Pulmonary artery endothelial cell (primary cell): ENCODE measurements around the gene PTGS1. TPM values are rescaled to one million over a fixed set of nuclear protein-coding genes. Genes with fewer than 3 reads are reported as not detected.

Source experiments
- DNase-seq: peaks from one replicate; pipeline ENCODE4 v3.0.0-alpha.2; 2011; ENCODE audit warnings: low read depth, low spot score
- total RNA-seq: library from RNA; depleted of rRNA; stranded (reverse); fragments of >200 nt; gene quantifications from 2 replicates; pipeline ENCODE4 v1.2.3, GENCODE V29; 2014

Gene PTGS1
- total RNA-seq, 1 donor from 2014 or later, result 14.4 TPM

- DNase-seq, result no peak
Observed at GRCh38 chr9:122374885-122375420, 4.1 kb downstream of the PTGS1 start.

GRCh38 chr9:122376796-122377195 lies 6.0 kb downstream of the PTGS1 start:
- DNase-seq, result no peak

GRCh38 chr9:122377241-122378164 lies 6.7 kb downstream of the PTGS1 start:
- no peak for DNase-seq

- no peak for DNase-seq
Observed at GRCh38 chr9:122378236-122378635, 7.4 kb downstream of the PTGS1 start.

DNA sequence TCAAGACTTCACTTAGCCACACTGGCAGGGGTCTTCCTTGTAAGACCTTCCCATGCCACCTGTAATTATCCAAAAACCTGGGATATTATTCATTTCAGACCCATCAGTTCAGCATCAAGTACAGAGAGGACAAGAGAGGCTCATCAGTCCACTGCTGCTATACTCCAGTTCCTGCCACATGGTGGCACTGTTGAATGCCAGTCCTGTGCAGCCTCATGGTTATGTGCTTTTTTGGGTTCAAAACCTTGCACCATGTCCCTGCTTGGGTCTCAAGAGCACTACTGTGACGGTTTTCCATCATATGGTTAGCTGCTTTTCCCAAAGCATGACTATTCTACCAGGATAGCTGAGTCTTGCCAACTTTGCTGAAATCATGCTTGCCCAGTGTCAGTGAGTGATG lies 8.5 kb downstream of the PTGS1 start:
- DNase-seq, result no peak

GRCh38 chr9:122380293-122380692 lies 9.5 kb downstream of the PTGS1 start:
- no peak for DNase-seq

DNA sequence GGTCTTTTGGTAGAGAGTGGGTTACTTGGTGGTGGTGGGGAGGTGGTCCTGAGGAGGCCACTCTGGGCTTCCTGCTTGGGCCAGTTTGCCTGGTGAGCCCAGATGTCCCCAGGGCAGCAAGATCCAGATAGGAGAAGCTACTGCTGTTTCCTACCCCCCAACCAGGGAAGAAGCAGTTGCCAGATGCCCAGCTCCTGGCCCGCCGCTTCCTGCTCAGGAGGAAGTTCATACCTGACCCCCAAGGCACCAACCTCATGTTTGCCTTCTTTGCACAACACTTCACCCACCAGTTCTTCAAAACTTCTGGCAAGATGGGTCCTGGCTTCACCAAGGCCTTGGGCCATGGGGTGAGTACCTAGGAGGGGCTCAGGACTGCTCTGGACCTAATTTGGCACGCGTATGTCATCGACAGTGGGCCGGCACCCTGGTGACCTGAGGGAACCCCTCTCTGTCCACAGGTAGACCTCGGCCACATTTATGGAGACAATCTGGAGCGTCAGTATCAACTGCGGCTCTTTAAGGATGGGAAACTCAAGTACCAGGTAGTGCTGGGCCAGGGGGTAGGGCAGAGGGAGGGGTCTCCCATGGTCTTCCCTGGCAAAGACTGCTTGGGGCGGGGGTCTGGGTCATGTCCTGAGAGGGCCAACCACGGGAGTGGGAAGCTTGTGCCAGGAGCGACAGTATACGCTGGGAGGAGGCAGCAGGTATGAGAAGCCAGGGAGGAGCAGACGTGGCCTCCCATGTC lies 10.6 kb downstream of the PTGS1 start:
- no peak for DNase-seq

DNA sequence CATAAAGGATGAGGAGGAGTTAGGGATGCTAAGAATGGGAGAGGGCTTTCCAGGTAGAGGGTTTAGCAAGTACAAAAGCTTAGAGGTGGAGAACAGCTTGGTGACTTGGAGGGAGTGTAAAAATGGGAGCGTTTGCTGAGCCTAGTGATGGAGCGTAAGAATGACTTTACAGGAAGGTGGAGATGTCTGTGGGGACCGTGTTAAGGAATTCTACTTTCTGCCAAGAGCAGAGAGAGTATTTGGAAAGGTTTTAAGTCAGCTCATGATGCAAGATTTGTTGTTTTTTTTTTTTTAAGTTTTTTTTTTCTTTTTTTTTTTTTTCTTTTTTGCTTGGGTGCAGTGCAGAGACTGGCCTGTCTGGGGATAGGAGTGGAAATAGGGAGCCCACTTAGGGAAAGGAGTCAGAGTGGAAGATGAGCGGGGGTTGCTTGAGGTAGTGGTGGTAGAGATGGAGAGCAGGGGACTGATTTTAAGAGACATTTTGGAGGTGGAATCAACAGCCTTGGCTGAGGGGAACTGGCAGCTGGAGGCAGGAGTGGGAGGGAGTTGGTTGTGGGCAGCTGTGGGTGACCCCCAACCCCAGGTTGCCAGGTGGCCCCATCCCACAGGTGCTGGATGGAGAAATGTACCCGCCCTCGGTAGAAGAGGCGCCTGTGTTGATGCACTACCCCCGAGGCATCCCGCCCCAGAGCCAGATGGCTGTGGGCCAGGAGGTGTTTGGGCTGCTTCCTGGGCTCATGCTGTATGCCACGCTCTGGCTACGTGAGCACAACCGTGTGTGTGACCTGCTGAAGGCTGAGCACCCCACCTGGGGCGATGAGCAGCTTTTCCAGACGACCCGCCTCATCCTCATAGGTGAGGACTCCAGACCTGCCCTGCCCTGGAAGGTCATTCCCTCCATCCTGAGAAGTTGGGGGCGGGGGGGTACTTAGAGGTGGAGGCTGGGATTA lies 12.4 kb downstream of the PTGS1 start:
- no peak for DNase-seq

GRCh38 chr9:122383992-122384461 lies 13.2 kb downstream of the PTGS1 start:
- no peak for DNase-seq

DNA sequence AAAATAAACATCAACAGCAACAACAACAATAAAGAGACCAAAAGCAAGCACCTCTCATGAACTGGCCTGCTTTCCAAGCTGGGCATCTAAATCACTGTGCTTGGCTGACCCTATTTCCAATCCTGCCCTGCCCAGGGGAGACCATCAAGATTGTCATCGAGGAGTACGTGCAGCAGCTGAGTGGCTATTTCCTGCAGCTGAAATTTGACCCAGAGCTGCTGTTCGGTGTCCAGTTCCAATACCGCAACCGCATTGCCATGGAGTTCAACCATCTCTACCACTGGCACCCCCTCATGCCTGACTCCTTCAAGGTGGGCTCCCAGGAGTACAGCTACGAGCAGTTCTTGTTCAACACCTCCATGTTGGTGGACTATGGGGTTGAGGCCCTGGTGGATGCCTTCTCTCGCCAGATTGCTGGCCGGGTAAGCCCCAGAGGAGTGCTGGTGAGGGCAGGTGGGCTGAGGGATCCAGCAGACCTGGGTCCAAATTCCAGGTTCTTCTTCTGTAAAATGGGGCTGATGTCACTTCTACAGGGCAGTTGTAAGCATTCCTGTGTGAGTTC lies 15.6 kb downstream of the PTGS1 start:
- no peak for DNase-seq

- DNase-seq, result no peak
Observed at GRCh38 chr9:122387536-122387935, 16.7 kb downstream of the PTGS1 start.

DNA sequence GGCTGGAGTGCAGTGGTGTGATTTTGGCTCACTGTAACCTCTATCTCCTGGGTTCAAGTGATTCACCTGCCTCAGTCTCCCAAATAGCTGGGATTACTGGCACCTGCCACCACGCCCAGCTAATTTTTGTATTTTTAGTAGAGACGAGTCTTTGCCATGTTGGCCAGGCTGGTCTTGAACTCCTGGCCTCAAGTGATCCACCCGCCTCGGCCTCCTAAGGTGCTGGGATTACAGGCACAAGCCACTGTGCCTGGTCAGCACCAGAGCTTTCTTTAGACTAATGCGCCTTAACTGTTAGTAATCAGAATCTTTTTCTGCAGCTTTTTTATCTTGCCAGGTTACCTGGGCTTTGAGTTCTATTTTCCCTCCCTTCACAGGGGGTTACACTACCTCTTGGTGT lies 18.4 kb downstream of the PTGS1 start:
- no peak for DNase-seq

- no peak for DNase-seq
Observed at GRCh38 chr9:122389799-122390481, 19.1 kb downstream of the PTGS1 start.

DNA sequence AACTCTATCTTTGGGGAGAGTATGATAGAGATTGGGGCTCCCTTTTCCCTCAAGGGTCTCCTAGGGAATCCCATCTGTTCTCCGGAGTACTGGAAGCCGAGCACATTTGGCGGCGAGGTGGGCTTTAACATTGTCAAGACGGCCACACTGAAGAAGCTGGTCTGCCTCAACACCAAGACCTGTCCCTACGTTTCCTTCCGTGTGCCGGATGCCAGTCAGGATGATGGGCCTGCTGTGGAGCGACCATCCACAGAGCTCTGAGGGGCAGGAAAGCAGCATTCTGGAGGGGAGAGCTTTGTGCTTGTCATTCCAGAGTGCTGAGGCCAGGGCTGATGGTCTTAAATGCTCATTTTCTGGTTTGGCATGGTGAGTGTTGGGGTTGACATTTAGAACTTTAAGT lies 21.5 kb downstream of the PTGS1 start:
- DNase-seq, result no peak

DNA sequence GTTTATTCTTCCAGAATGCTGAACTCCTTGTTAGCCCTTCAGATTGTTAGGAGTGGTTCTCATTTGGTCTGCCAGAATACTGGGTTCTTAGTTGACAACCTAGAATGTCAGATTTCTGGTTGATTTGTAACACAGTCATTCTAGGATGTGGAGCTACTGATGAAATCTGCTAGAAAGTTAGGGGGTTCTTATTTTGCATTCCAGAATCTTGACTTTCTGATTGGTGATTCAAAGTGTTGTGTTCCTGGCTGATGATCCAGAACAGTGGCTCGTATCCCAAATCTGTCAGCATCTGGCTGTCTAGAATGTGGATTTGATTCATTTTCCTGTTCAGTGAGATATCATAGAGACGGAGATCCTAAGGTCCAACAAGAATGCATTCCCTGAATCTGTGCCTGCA lies 21.9 kb downstream of the PTGS1 start:
- DNase-seq, result no peak

DNA sequence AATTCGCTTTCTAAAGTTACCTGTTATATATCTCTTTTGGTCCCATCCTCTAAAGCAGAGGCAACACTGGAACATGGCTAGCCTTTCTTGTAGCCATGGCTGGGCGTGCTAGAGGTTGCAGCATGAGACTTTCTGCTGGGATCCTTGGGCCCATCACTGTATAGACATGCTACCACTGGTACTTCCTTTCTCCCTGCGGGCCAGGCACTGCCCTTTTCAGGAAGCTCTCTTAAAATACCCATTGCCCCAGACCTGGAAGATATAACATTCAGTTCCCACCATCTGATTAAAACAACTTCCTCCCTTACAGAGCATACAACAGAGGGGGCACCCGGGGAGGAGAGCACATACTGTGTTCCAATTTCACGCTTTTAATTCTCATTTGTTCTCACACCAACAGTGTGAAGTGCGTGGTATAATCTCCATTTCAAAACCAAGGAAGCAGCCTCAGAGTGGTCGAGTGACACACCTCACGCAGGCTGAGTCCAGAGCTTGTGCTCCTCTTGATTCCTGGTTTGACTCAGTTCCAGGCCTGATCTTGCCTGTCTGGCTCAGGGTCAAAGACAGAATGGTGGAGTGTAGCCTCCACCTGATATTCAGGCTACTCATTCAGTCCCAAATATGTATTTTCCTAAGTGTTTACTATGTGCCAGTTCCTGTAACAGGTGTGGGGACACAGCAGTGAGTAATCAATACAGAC lies 22.6 kb downstream of the PTGS1 start:
- DNase-seq, result no peak

GRCh38 chr9:122394265-122395125 lies 23.7 kb downstream of the PTGS1 start:
- no peak for DNase-seq

GRCh38 chr9:122396614-122397148 lies 25.9 kb downstream of the PTGS1 start:
- DNase-seq, result no peak
